ENCODE results near the gene TRAPPC6A.
A peak's percentile ranks its signal among the peaks of the same experiment; 100 is the strongest.

The TRAPPC6A gene

GRCh38 chr19:45182758-45183157 lies 4.7 kb upstream of the TRAPPC6A start:
- FAIRE-seq (no peak), DNase-seq (ENCODE audit: insufficient read length) (no peak)
- TF ChIP-seq TAF1 (IDR thresholded peaks at IDR 0.05; ENCODE audit: borderline replicate concordance, low read depth, low read length) (no peak), POLR2AphosphoS5 (IDR thresholded peaks at IDR 0.05; ENCODE audit: low read depth, low read length) (no peak), POLR2A (IDR thresholded peaks at IDR 0.05; ENCODE audit: low read depth, low read length) (no peak)

- DNase-seq (ENCODE audit: insufficient read length): no peak
- TF ChIP-seq POLR2A (IDR thresholded peaks at IDR 0.05; ENCODE audit: low read depth, low read length) (no peak), TAF1 (IDR thresholded peaks at IDR 0.05; ENCODE audit: borderline replicate concordance, low read depth, low read length) (no peak), POLR2AphosphoS5 (IDR thresholded peaks at IDR 0.05; ENCODE audit: low read depth, low read length) (no peak)
- FAIRE-seq: no peak
Observed at GRCh38 chr19:45180936-45181335, 2.9 kb upstream of the TRAPPC6A start.

- FAIRE-seq: no peak
- no peak for DNase-seq (ENCODE audit: insufficient read length)
- TF ChIP-seq POLR2A (IDR thresholded peaks at IDR 0.05; ENCODE audit: low read depth, low read length): no peak
- no peak for TF ChIP-seq POLR2AphosphoS5 (IDR thresholded peaks at IDR 0.05; ENCODE audit: low read depth, low read length)
- no peak for TF ChIP-seq TAF1 (IDR thresholded peaks at IDR 0.05; ENCODE audit: borderline replicate concordance, low read depth, low read length)
Observed at GRCh38 chr19:45179892-45180370, 1.9 kb upstream of the TRAPPC6A start.

GRCh38 chr19:45179072-45179891 lies 1.2 kb upstream of the TRAPPC6A start:
- FAIRE-seq (no peak), DNase-seq (ENCODE audit: insufficient read length) (no peak)
- no peak for TF ChIP-seq TAF1 (IDR thresholded peaks at IDR 0.05; ENCODE audit: borderline replicate concordance, low read depth, low read length)

GRCh38 chr19:45178262-45179071 lies 430 bp upstream of the TRAPPC6A start, which contains the start of gene BLOC1S3:
Gene BLOC1S3, plus strand, starts transcription at chr19:45178784. Its CDS starts 513 bp downstream, at chr19:45179297.
- DNase-seq (ENCODE audit: insufficient read length) (peak; percentile 96), FAIRE-seq (peak; percentile 99)
- peak; percentile 71 for TF ChIP-seq POLR2A (IDR thresholded peaks at IDR 0.05; ENCODE audit: low read depth, low read length)
- TF ChIP-seq POLR2AphosphoS5 (IDR thresholded peaks at IDR 0.05; ENCODE audit: low read depth, low read length): peak; percentile 84
- TF ChIP-seq TAF1 (IDR thresholded peaks at IDR 0.05; ENCODE audit: borderline replicate concordance, low read depth, low read length): peak; percentile 30; the same call in 1 of the 2 replicates

GRCh38 chr19:45175515-45176345 lies 2.3 kb downstream of the TRAPPC6A start:
- no peak for TF ChIP-seq POLR2AphosphoS5 (IDR thresholded peaks at IDR 0.05; ENCODE audit: low read depth, low read length)
- TF ChIP-seq TAF1 (IDR thresholded peaks at IDR 0.05; ENCODE audit: borderline replicate concordance, low read depth, low read length): no peak
- TF ChIP-seq POLR2A (IDR thresholded peaks at IDR 0.05; ENCODE audit: low read depth, low read length): no peak
- FAIRE-seq (no peak), DNase-seq (ENCODE audit: insufficient read length) (no peak)

GRCh38 chr19:45173816-45174215 lies 4.2 kb downstream of the TRAPPC6A start:
- TF ChIP-seq POLR2A (IDR thresholded peaks at IDR 0.05; ENCODE audit: low read depth, low read length) (no peak), TAF1 (IDR thresholded peaks at IDR 0.05; ENCODE audit: borderline replicate concordance, low read depth, low read length) (no peak), POLR2AphosphoS5 (IDR thresholded peaks at IDR 0.05; ENCODE audit: low read depth, low read length) (no peak)
- FAIRE-seq: no peak
- DNase-seq (ENCODE audit: insufficient read length): no peak

GRCh38 chr19:45172611-45173208 lies 5.3 kb downstream of the TRAPPC6A start:
- no peak for FAIRE-seq
- TF ChIP-seq POLR2AphosphoS5 (IDR thresholded peaks at IDR 0.05; ENCODE audit: low read depth, low read length): no peak
- no peak for TF ChIP-seq POLR2A (IDR thresholded peaks at IDR 0.05; ENCODE audit: low read depth, low read length)
- TF ChIP-seq TAF1 (IDR thresholded peaks at IDR 0.05; ENCODE audit: borderline replicate concordance, low read depth, low read length): no peak
- no peak for DNase-seq (ENCODE audit: insufficient read length)

GRCh38 chr19:45172173-45172572 lies 5.9 kb downstream of the TRAPPC6A start:
- TF ChIP-seq POLR2AphosphoS5 (IDR thresholded peaks at IDR 0.05; ENCODE audit: low read depth, low read length): no peak
- no peak for TF ChIP-seq POLR2A (IDR thresholded peaks at IDR 0.05; ENCODE audit: low read depth, low read length)
- TF ChIP-seq TAF1 (IDR thresholded peaks at IDR 0.05; ENCODE audit: borderline replicate concordance, low read depth, low read length): no peak
- FAIRE-seq (peak; percentile 38), DNase-seq (ENCODE audit: insufficient read length) (no peak)

- no peak for TF ChIP-seq TAF1 (IDR thresholded peaks at IDR 0.05; ENCODE audit: borderline replicate concordance, low read depth, low read length)
- TF ChIP-seq POLR2A (IDR thresholded peaks at IDR 0.05; ENCODE audit: low read depth, low read length): no peak
- TF ChIP-seq POLR2AphosphoS5 (IDR thresholded peaks at IDR 0.05; ENCODE audit: low read depth, low read length): no peak
- DNase-seq (ENCODE audit: insufficient read length): no peak
- FAIRE-seq: no peak
Observed at GRCh38 chr19:45171211-45171623, 6.8 kb downstream of the TRAPPC6A start.

Data from GM12892 (cell line).